A549 (cell line): ENCODE results near the gene THADA. TPM values are rescaled to one million over a fixed set of nuclear protein-coding genes. Genes with fewer than 3 reads are reported as not detected.

Source experiments
- ATAC-seq, 2 experiments: fragments of 200-7000 bp in 1 of 2; fragments of >200 bp in 1 of 2; cut with Nextera tagmentation in 1 of 2; cut with Tn5 transposase in 1 of 2; 3 replicates each; pipeline versions ENCODE4 v1.8.0 to v1.9.1; 2018 to 2020; ENCODE audit warnings: mild to moderate bottlenecking in 1 of 2, moderate library complexity in 1 of 2
- CTCF ChIA-PET: fragments of 300-600 bp; sonication (Branson Sonifier 250); formaldehyde crosslinking; extraction: SDS; loops from one replicate; lab custom pipeline; 2021; ENCODE audit warnings: antibody characterized with exemption, inconsistent platforms; lab: Yijun Ruan, JAX
- POLR2A ChIA-PET: fragments of 350-600 bp; formaldehyde crosslinking; extraction: SDS; loops from one replicate; lab custom pipeline; 2021; ENCODE audit warnings: antibody characterized with exemption, inconsistent platforms; lab: Yijun Ruan, JAX
- DNase-seq, 2 experiments: peaks; one replicate each; pipeline versions ENCODE4 v3.0.0 to v3.0.0-alpha.2; 2011 to 2016; ENCODE audit warnings: low read depth in 1 of 2, low spot score in 1 of 2
- FAIRE-seq: peaks from 2 replicates; lab custom pipeline; 2011; peaks lifted over from hg19 to GRCh38; lab: Jason Lieb, UNC
- H3K27ac ChIP-seq, 2 experiments: fragments of >200 bp; sonication (Bioruptor Twin); formaldehyde crosslinking; 3 replicates each; pipeline ENCODE4 v1.5.1; 2016 to 2017
- H3K4me1 ChIP-seq: fragments of >200 bp; sonication (Bioruptor Twin); formaldehyde crosslinking; 3 replicates; pipeline ENCODE4 v1.6.1; 2016
- H3K4me2 ChIP-seq: fragments of >200 bp; sonication (Bioruptor Twin); formaldehyde crosslinking; 3 replicates; pipeline ENCODE4 v1.6.1; 2016
- H3K4me3 ChIP-seq: fragments of >200 bp; sonication (Bioruptor Twin); formaldehyde crosslinking; 3 replicates; pipeline ENCODE4 v1.5.1; 2016
- H3K9me3 ChIP-seq: fragments of >200 bp; sonication (Bioruptor Twin); formaldehyde crosslinking; 3 replicates; pipeline ENCODE4 v1.6.1; 2016
- BCL3 ChIP-seq: fragments of >200 bp; sonication (Bioruptor Twin); formaldehyde crosslinking; IDR thresholded peaks from 3 replicates; pipeline ENCODE4 v1.6.1; 2016
- BHLHE40 ChIP-seq: IDR thresholded peaks from 2 replicates; pipeline ENCODE4 v1.6.1; 2012; ENCODE audit warnings: low read depth, low read length, inconsistent platforms
- CBX2 ChIP-seq: fragments of 200-600 bp; sonication (generic); IDR thresholded peaks from 2 replicates; pipeline ENCODE4 v1.6.1; 2016; ENCODE audit warnings: low read depth, mild to moderate bottlenecking, borderline replicate concordance
- CHD4 ChIP-seq: fragments of 200-600 bp; sonication (generic); IDR thresholded peaks from 2 replicates; pipeline ENCODE4 v1.6.1; 2016; ENCODE audit warnings: antibody characterized with exemption, mild to moderate bottlenecking, borderline replicate concordance
- CTCF ChIP-seq: fragments of >200 bp; sonication (Bioruptor Twin); formaldehyde crosslinking; IDR thresholded peaks from 3 replicates; pipeline ENCODE4 v1.5.1; 2016
- E2F6 ChIP-seq: IDR thresholded peaks from 2 replicates; pipeline ENCODE4 v1.6.1; 2012; ENCODE audit warnings: low read depth, borderline replicate concordance
- EHMT2 ChIP-seq: fragments of 200-600 bp; sonication (generic); IDR thresholded peaks from 2 replicates; pipeline ENCODE4 v1.6.1; 2016; ENCODE audit warnings: antibody characterized with exemption, low read depth, mild to moderate bottlenecking, moderate library complexity
- EP300 ChIP-seq, 2 experiments: fragments of >200 bp; sonication (Bioruptor Twin); formaldehyde crosslinking; IDR thresholded peaks; 2 replicates in 1 of 2; 3 replicates in 1 of 2; pipeline ENCODE4 v1.6.1; 2016 to 2017
- ESRRA ChIP-seq: fragments of 150-350 bp; IDR thresholded peaks from 2 replicates; pipeline ENCODE4 v1.6.1; 2014; ENCODE audit warnings: mild to moderate bottlenecking, low read length, borderline replicate concordance
- FOXS1 ChIP-seq: fragments of 250-450 bp; sonication (Bioruptor Pico); IDR thresholded peaks from 2 replicates; pipeline ENCODE4 v1.5.0; 2020; ENCODE audit warnings: mild to moderate bottlenecking, moderate library complexity
- HDAC2 ChIP-seq: fragments of 200-600 bp; sonication (generic); IDR thresholded peaks from 2 replicates; pipeline ENCODE4 v1.6.1; 2016
- HES2 ChIP-seq: fragments of >200 bp; sonication (Bioruptor Twin); formaldehyde crosslinking; IDR thresholded peaks from 2 replicates; pipeline ENCODE4 v1.6.1; 2016
- HOXA7 ChIP-seq: fragments of 250-450 bp; sonication (Bioruptor Pico); IDR thresholded peaks from 2 replicates; pipeline ENCODE4 v1.5.0; 2020; ENCODE audit warnings: mild to moderate bottlenecking, moderate library complexity
- JUN ChIP-seq, 2 experiments: fragments of >200 bp; sonication (Bioruptor Twin); formaldehyde crosslinking; IDR thresholded peaks; 2 replicates in 1 of 2; 3 replicates in 1 of 2; pipeline ENCODE4 v1.6.1; 2016 to 2017
- KDM5A ChIP-seq: fragments of 200-600 bp; sonication (generic); IDR thresholded peaks from 2 replicates; pipeline ENCODE4 v1.6.1; 2016; ENCODE audit warnings: antibody characterized with exemption, mild to moderate bottlenecking
- MAZ ChIP-seq: fragments of 150-350 bp; IDR thresholded peaks from 2 replicates; pipeline ENCODE4 v1.6.1; 2014; ENCODE audit warnings: antibody characterized with exemption, low read depth, low read length, borderline replicate concordance
- NPAS2 ChIP-seq: fragments of 250-450 bp; sonication (Bioruptor Pico); IDR thresholded peaks from 2 replicates; pipeline ENCODE4 v1.8.0; 2022; ENCODE audit warnings: mild to moderate bottlenecking, moderate library complexity, borderline replicate concordance
- PBX3 ChIP-seq: IDR thresholded peaks from 2 replicates; pipeline ENCODE4 v1.6.1; 2012
- PHF8 ChIP-seq: fragments of 200-600 bp; sonication (generic); IDR thresholded peaks from 2 replicates; pipeline ENCODE4 v1.6.1; 2016; ENCODE audit warnings: low read depth, mild to moderate bottlenecking, antibody characterized with exemption, moderate library complexity, borderline replicate concordance
- POLR2AphosphoS2 ChIP-seq: conservative IDR thresholded peaks from 2 replicates; pipeline ENCODE4 v1.6.1; 2012; ENCODE audit warnings: low read length, improper control_type of control experiment, inconsistent platforms
- RFX5 ChIP-seq: fragments of 450-650 bp; IDR thresholded peaks from 2 replicates; pipeline ENCODE4 v1.7.1; 2014; ENCODE audit warnings: antibody characterized with exemption, mild to moderate bottlenecking, moderate library complexity
- RNF2 ChIP-seq: fragments of 200-600 bp; sonication (generic); IDR thresholded peaks from 2 replicates; pipeline ENCODE4 v1.6.1; 2016; ENCODE audit warnings: low read depth, mild to moderate bottlenecking, antibody characterized with exemption, moderate library complexity, borderline replicate concordance
- SMC3 ChIP-seq: fragments of >200 bp; sonication (Bioruptor Twin); formaldehyde crosslinking; IDR thresholded peaks from 3 replicates; pipeline ENCODE4 v1.6.1; 2018; ENCODE audit warnings: inconsistent platforms
- SREBF2 ChIP-seq: fragments of 450-650 bp; IDR thresholded peaks from 2 replicates; pipeline ENCODE4 v1.6.1; 2014; ENCODE audit warnings: mild to moderate bottlenecking, moderate library complexity
- TFCP2L1 ChIP-seq: fragments of 250-450 bp; sonication (Bioruptor Pico); IDR thresholded peaks from 2 replicates; pipeline ENCODE4 v1.5.0; 2021; ENCODE audit warnings: mild to moderate bottlenecking
- USF2 ChIP-seq: fragments of 450-650 bp; IDR thresholded peaks from 2 replicates; pipeline ENCODE4 v1.6.1; 2014; ENCODE audit warnings: antibody characterized with exemption
- ZFP36 ChIP-seq: fragments of 450-650 bp; IDR thresholded peaks from 2 replicates; pipeline ENCODE4 v1.6.1; 2014; ENCODE audit warnings: borderline replicate concordance; ENCODE audit not compliant: partially characterized antibody
- WGBS: methylation state at CpG from one replicate; pipeline ENCODE4 v1.1.6; 2017; ENCODE audit errors: missing lambda C conversion rate; 5-methylcytosine and 5-hydroxymethylcytosine counted together
- polyA plus RNA-seq, 4 experiments: library from polyadenylated mRNA; depleted of rRNA in 3 of 4; stranded (reverse); fragments of >200 nt; fragmentation: RNase III in 1 of 4; extraction: RNeasy Plus Mini Kit Qiagen cat#74134 plus additional on column Dnase treatment in 1 of 4; gene quantifications; 2 replicates in 3 of 4; 3 replicates in 1 of 4; pipeline ENCODE4 v1.2.3, GENCODE V29; 2011 to 2017

THADA gene
- polyA plus RNA-seq, 2 of the 4 experiments (the other 2 are of a cell fraction), result 21.8 to 37.9 TPM

GRCh38 chr2:43637030-43637803 is 41.4 kb upstream of the THADA start, which contains the start of gene PLEKHH2:
PLEKHH2 (plus strand) TSS chr2:43637260; CDS start chr2:43644674, 7,414 bp downstream.
- Histone ChIP-seq H3K4me2 (peak within 1 kb of the TSS; percentile 77), H3K9me3 (peaks cover 2% of the 10 kb centered on the region; the same call in 1 of the 3 replicates), H3K27ac (peak within 1 kb of the TSS; percentile 70 to 83), H3K4me1 (peaks cover 34% of the 10 kb centered on the region), H3K4me3 (peak within 1 kb of the TSS; percentile 80)
- TF ChIP-seq TFCP2L1 (CRISPR knock-in tag) (0 out of 2 replicates have a peak, but pooled peaks have one; percentile 38), ESRRA (no peak), SREBF2 (no peak), E2F6 (no peak), KDM5A (no peak), PHF8 (peak; percentile 94), HOXA7 (CRISPR knock-in tag) (no peak), MAZ (no peak), CBX2 (no peak), JUN (IDR thresholded peaks at IDR 0.05) (peak in 1 of 2 experiments; percentile 43; a peak in 1 of 5 replicates), POLR2AphosphoS2 (no peak), SMC3 (no peak), NPAS2 (CRISPR knock-in tag) (no peak), CTCF (no peak), USF2 (no peak), HES2 (no peak), BCL3 (no peak), EHMT2 (no peak), HDAC2 (no peak), ZFP36 (no peak), FOXS1 (no peak), BHLHE40 (no peak), RFX5 (0 out of 2 replicates have a peak, but pooled peaks have one; percentile 35), CHD4 (no peak), PBX3 (peak; percentile 98), RNF2 (no peak), EP300 (IDR thresholded peaks at IDR 0.05) (no peak)
- ChIA-PET CTCF (interaction anchor here (1.0 to 1.5 kb wide), 3 partner anchors 24 to 32 kb away, joined by 3 to 8 read pairs (median 3); no protein-coding TSS in a partner anchor), POLR2A (interaction anchor here (0.8 to 1.6 kb wide), 3 partner anchors 39 to 137 kb away, joined by 3 to 8 read pairs (median 8); partner anchors contain the start of genes C1GALT1C1L, DYNC2LI1 and THADA)
- peak; percentile 91 to 94 for DNase-seq
- FAIRE-seq, result no peak
- WGBS, result 4% methylated on average over 38 of the region's 75 CpGs
- peak; percentile 94 to 98 for ATAC-seq
